HG02610 (cell line): ENCODE measurements around the gene SLC38A8.

ENCODE experiments used
- ATAC-seq: cut with Tn5 transposase; IDR thresholded peaks from one replicate; pipeline ENCODE4 v1.9.1; 2021; ENCODE audit warnings: mild to moderate bottlenecking, moderate library complexity; ENCODE audit not compliant: unreplicated experiment

The SLC38A8 gene

GRCh38 chr16:84068783-84069462, 26.3 kb upstream of the SLC38A8 start:
- no peak for ATAC-seq

- no peak for ATAC-seq
Observed at GRCh38 chr16:84068041-84068440, 25.4 kb upstream of the SLC38A8 start.

- no peak for ATAC-seq
Observed at GRCh38 chr16:84067640-84068039, 25.0 kb upstream of the SLC38A8 start.

GRCh38 chr16:84065536-84066132, 23.0 kb upstream of the SLC38A8 start:
- ATAC-seq, result no peak

- ATAC-seq, result no peak
Observed at GRCh38 chr16:84063980-84064379, 21.4 kb upstream of the SLC38A8 start.

GRCh38 chr16:84062734-84063640, 20.4 kb upstream of the SLC38A8 start:
- ATAC-seq, result no peak

- ATAC-seq, result no peak
Observed at GRCh38 chr16:84061236-84061819, 18.7 kb upstream of the SLC38A8 start.

GRCh38 chr16:84059946-84060901, 17.6 kb upstream of the SLC38A8 start:
- ATAC-seq, result no peak

GRCh38 chr16:84059111-84059510, 16.5 kb upstream of the SLC38A8 start:
- no peak for ATAC-seq

- no peak for ATAC-seq
Observed at GRCh38 chr16:84058664-84059063, 16.1 kb upstream of the SLC38A8 start.

- ATAC-seq, result no peak
Observed at GRCh38 chr16:84058211-84058610, 15.6 kb upstream of the SLC38A8 start.

- ATAC-seq, result no peak
Observed at GRCh38 chr16:84056933-84057332, 14.3 kb upstream of the SLC38A8 start.

GRCh38 chr16:84055801-84056634, 13.4 kb upstream of the SLC38A8 start:
- ATAC-seq, result no peak

- no peak for ATAC-seq
Observed at GRCh38 chr16:84055366-84055765, 12.8 kb upstream of the SLC38A8 start.

GRCh38 chr16:84054916-84055315, 12.3 kb upstream of the SLC38A8 start:
- no peak for ATAC-seq

- ATAC-seq, result no peak
Observed at GRCh38 chr16:84054271-84054670, 11.7 kb upstream of the SLC38A8 start.

GRCh38 chr16:84053237-84053636, 10.6 kb upstream of the SLC38A8 start:
- no peak for ATAC-seq

- no peak for ATAC-seq
Observed at GRCh38 chr16:84052071-84052622, 9.6 kb upstream of the SLC38A8 start.

GRCh38 chr16:84050316-84050715, 7.7 kb upstream of the SLC38A8 start:
- no peak for ATAC-seq
